Nucleus accumbens (tissue), 56 donors: ENCODE results near the gene RHBDL1.

ENCODE experiments used
- DNase-seq, 56 donors: peaks; one replicate each; lab custom pipeline; 2025; lab: John Stamatoyannopoulos, UW

Gene RHBDL1

DNA sequence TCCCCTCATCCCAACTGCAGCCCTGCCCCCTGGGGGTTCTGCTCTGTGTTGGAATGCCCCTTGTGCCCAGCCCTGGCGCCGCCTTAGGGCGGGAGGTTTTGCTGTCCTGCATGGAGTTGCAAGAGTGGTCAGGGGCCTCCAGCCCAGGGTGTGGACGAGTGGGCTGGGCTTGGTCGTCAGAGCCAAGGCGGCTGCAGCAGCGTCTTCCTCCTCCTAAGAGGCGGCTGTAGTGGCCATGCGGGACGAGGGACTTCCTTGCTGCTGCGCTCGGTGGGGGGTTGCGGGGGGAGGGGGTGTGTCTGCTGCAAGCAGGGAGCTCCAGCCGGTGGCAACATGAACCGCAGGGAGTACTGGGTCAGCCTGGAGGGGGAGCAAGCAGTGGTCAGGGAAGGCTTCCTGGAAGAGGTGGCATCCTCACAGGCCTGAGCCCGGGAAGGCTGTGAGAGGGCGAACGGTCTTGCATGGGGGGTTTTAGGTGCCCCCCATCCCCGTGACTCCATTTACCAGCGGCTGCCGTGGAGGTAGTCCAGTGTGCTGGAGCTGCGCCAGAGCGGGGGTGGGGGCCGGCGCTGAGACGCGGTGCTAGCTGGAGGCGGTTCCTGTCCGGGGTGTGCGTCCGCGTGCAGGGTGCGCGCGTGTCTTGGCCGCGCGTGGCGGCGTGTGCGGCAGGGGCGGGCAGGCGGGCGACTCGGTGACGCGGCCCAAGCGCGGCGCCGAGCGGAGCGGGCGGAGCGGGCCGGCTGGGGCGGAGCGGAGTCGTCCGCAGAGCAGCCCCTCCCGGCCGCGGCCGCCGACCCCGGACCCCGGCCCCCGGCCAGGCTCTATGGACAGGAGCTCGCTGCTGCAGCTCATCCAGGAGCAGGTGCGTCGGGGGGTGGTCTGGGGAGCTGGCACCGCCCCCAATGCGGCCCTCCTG, at the start of gene RHBDL1:
TSS of gene RHBDL1 (plus strand) at position 704 of the 916 bp plus-strand sequence. CDS start at position 824, 120 bp downstream.
- peak in 30 of 56 donors; percentile 7 to 76 (median 32) for DNase-seq

DNA sequence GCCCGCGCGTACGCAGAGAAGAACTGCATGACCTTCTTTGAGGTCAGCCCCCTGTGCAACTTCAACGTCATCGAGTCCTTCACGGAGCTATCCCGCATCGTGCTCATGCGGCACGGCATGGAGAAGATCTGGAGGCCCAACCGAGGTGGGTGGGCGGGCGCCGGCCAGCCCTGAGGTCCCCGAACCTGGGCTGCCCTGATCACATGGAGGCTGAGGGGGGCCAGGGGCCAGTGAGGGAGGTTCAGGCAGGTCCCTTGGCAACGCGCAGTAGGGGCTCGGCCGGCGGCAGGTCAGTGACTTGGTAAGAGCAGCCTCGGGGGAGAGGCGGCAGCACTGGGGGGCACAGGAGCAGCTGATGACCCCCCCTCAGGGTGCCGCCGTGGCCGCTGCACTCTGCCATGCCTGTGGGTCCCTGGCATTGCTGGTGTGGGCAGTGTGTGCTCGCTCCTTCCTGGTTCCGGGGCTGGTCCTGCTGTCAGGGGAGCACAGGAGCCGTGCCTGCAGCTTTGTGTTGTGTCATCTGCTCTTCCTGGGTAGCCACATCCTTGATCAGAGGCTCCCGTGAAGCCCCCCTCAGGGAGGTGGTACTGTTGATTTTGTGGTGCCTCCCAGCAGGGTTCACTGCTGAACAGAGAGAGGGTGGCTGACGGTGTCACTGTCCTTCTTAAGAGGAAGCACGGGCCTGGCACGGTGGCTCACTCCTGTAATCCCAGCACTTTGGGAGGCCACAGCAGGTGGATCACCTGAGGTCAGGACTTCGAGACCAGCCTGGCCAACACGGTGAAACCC, 49.3 kb upstream of the RHBDL1 start:
- DNase-seq: no peak

- peak in 19 of 56 donors; percentile 9 to 62 (median 30) for DNase-seq
Measured at GRCh38 chr16:626787-627453, 48.6 kb upstream of the RHBDL1 start.

- DNase-seq: no peak
Measured at GRCh38 chr16:627454-628239, 47.8 kb upstream of the RHBDL1 start.

- DNase-seq: no peak
Measured at GRCh38 chr16:628321-629061, 47.0 kb upstream of the RHBDL1 start.

DNA sequence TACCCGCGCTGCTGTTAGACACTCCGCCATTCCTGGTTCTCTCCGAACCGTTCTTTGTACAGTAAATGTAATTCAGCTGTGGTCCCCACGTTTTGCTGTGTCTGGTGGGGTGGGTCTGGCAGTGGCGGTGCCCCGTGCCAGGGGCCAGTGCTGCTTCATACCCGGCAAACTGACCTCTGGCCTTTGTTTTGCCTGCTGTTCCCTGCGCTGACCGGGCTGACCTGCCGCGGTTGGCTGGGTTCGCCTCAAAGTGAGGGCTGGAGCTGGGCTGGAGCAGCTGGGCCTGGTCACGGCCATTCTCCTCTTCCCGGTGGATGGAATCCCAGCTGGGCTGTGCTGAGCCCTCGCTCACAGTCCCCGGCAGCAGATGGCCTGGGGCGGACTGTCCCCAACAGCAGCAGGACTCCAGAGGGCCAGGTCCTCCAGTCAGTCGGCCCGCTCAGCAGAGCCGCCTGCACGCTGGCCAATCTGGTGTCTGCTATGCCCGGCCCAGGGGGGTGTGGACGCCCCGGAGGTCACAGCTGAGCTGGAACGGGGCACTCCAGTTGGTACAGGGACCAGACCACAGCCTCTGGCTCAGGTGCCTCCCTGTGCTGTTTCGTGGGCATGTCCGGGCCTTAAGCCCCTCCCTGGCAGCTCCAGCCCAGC, 46.2 kb upstream of the RHBDL1 start:
- DNase-seq: no peak

DNA sequence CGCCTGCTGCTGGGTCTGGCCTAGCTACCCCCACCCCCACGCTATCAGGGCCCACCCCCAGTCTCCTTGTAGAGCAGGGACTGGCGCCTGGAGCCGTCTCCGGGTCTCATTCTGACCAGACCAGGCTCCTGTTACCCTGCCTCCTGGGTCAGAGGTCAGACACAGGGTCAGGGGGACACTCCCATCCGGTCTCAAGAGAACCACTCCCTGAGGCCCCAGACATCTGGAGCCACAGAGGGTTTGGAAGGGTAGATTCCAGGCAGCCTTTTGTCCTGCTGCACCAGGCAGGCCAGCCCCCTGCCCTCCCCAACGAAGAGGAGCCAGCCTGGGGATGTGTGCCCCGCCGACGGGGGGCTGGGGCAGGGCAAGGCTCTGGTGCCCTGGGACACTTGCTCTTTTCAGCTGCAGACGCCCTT, 45.6 kb upstream of the RHBDL1 start:
- no peak for DNase-seq

DNA sequence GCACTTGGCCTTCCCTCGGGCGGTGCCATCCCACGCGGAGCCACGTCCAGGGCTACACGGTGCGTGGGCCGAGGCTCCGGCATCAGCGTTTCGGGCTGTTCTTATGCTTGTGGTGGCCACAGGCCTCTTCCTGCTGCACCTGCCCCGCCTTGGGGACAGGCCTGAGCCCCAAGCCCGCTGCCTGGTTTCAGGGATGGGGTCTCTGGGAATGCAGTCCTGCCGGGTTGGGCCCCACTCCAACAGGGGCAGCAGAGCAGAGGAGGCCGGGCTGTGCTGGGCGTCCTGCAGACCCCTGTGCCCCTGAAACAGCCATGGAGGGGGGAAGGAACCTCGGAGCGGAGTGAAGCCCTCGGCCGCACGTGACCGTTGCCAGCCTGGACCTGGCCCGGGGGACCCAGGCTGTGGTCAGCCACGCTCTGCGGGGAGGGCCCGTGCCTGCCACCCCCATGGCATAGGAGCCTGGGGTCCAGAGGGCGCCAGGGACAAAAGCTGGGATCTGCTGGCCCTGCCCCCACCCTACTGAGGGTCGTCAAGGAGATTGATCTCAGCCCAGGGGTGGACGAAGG, 45.1 kb upstream of the RHBDL1 start:
- DNase-seq: no peak

- DNase-seq: no peak
Measured at GRCh38 chr16:630815-631405, 44.6 kb upstream of the RHBDL1 start, which contains the start of gene WFIKKN1. WFIKKN1 (plus strand) TSS chr16:630985; CDS start chr16:631254, 269 bp downstream.

DNA sequence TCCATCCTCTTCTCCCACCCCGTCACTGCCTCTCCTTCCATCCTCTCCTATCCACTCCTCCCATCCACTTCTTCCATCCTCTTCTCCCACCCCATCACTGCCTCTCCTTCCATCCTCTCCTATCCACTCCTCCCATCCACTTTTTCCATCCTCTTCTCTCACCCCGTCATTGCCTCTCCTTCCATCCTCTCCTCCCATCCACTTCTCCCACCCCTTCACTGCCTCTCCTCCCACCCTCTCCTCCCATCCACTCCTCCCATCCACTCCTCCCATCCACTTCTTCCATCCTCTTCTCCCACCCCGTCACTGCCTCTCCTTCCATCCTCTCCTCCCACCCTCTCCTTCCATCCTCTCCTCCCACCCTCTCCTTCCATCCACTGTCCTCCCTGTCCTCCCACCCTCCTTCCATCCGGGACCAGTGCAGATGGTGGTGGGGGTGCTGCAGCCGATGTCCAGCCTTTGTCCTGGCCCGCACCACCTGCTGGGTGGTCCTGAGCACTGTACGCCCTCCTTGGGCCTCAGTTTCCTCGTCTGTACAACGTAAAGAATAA, 43.6 kb upstream of the RHBDL1 start:
- DNase-seq: no peak

- no peak for DNase-seq
Measured at GRCh38 chr16:632486-633335, 42.8 kb upstream of the RHBDL1 start.

DNA sequence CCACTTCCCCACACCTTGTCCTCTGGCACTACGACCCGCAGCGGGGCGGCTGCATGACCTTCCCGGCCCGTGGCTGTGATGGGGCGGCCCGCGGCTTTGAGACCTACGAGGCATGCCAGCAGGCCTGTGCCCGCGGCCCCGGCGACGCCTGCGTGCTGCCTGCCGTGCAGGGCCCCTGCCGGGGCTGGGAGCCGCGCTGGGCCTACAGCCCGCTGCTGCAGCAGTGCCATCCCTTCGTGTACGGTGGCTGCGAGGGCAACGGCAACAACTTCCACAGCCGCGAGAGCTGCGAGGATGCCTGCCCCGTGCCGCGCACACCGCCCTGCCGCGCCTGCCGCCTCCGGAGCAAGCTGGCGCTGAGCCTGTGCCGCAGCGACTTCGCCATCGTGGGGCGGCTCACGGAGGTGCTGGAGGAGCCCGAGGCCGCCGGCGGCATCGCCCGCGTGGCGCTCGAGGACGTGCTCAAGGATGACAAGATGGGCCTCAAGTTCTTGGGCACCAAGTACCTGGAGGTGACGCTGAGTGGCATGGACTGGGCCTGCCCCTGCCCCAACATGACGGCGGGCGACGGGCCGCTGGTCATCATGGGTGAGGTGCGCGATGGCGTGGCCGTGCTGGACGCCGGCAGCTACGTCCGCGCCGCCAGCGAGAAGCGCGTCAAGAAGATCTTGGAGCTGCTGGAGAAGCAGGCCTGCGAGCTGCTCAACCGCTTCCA, 42.0 kb upstream of the RHBDL1 start:
- DNase-seq: no peak

GRCh38 chr16:634051-634670, 41.3 kb upstream of the RHBDL1 start:
- DNase-seq: no peak

- no peak for DNase-seq
Measured at GRCh38 chr16:634996-635395, 40.5 kb upstream of the RHBDL1 start.

GRCh38 chr16:635573-636205, 39.8 kb upstream of the RHBDL1 start:
- DNase-seq: peak in 3 of 56 donors; percentile 15 to 52 (median 20)
